HG03066 (cell line): ENCODE results near the gene PUDP.
"Not testable (repeated sequence)": the region's sequence is repeated elsewhere in the genome, so short reads cannot be mapped to it uniquely, and the experiment has no call there.

ENCODE experiments used
- ATAC-seq: cut with Tn5 transposase; IDR thresholded peaks from one replicate; pipeline ENCODE4 v1.9.1; 2021; ENCODE audit warnings: low read depth; ENCODE audit not compliant: unreplicated experiment

PUDP gene

DNA sequence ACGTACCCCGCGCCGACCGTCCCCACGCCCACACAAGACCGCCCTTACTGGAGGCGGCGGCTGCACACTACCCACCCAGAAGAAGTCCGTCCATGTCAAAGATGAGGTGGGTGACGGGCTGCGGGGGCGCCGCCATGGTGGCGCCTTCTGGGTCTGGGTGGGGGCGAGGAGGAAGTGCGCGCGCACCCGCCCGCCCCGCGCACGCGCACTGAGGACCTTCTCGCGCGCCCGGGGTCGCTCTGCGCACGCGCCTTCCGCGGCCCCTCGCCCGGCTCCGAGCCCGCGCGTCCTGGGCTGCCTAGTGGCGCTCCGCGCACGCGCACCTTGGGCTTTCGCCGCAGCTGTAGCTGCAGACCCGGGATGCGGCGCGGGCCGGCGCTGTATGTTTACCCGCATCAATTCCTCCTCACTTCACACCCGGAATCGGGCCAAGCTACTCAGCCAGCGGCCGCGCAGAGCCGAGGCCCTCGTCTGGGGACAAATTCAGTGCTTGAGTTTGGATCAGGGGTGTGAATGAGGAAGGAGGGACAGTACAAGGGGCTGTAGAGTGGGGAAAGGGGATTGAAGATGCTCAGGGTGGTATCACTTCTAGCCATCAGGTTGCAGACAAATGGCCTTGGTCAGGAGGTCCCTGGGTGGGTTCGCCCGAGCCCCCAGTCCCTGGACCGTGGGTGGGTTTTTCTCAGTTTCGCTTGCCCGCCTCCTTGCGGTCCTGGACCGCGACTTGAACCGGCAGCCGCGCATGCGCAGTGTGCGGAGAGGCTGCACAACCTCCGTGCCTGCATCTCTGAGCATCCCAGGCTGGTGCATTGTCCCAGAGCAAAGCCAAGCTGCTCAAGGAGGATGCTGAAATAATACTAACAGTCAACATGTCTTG lies at the start of gene PUDP:
PUDP (minus strand) TSS at position 176 of the 877 bp plus-strand sequence; CDS start at position 136, 40 bp downstream.
- peak; percentile 58 for ATAC-seq

DNA sequence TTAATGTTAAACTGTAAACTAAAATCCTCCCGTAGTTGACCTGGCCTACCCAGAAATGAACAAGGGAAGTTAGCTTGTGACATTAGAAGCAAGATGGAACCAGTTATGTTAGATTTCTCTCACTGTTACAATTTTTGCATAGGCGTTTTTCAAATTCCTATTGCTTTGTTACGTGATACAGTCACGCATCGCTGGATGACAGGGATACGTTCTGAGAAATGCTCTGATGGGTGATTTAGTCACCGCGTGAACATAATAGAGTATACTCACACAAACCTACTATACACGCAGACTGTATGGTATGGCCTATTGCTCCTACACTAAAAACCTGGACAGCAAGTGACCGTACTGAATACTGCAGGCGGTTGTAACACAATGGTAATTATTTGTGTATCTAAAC lies 46.7 kb upstream of the PUDP start:
- no peak for ATAC-seq

DNA sequence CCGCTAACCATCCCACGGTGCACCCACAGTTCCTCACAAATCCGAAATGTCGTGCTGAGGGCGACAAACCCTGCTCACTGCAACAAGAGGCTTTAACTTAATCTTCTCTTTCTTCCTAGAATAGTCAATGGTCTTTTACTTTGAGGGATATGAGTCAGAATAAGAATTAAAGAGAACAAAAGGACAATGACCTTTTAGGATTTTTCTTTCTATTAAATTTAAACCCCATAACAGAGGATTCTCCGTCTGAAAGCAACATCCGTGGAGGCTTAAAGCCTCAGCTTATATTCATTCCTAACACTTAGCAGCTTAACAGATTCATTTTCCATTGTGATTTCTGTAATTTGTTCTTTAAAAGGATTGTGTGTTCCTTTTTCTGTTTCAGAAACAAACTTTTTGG lies 44.9 kb upstream of the PUDP start:
- ATAC-seq = no peak

DNA sequence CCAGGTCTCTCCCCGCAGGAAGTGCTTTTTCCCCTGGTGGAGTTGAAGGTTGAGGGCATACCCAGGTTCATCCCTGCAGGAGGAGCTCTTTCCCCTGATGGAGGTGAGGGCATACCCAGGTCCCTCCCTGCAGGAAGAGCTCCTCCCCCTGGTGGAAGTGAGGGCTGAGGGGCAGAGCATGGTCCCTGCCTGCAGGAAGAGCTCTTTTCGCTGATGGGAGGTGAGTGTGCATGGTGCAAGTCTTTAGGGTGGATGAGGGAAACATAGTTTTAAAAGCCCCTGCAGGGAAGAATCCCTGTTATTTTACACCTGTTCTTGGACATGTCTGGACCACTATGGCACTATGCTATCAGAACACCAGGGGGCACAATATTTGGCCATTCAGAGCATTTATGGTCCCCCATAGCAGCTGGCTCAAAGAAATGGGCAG lies 43.7 kb upstream of the PUDP start:
- ATAC-seq = no peak

DNA sequence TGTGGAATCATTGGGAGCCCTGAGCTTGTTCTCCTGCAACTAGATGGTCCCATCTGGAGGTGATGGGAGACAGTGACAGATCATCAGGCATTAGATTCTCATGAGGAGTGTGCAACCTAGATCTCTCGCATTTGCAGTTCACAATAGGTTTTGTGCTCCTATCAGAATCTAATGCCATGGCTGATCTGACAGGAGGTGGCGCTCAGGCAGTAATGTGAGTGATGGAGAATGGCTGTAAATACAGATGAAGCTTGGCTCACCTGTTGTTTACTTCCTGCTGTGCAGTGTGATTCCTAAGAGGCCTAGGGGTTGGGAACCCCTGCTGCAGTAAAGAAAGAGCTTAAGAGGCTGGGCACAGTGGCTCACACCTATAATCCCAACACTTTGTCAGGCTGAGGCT lies 42.2 kb upstream of the PUDP start:
- ATAC-seq = no peak

DNA sequence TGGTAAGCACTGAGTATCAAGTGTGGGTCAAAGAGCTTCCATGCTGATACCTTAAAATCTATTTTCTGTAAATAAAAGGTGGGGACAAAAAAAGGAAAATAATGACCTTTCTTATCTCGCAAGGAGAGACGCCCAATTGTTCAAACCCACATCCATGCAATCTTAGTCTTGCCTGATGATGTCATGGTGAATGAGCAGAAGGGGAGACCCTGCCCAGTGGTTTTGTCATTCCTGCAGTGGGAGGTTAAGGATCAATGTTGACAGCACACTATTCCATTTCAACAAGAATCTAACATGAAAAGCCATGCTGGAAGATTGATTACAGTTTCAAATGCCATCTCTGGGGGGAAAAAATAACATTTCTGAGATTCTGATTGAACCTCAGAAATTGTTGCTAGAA lies 40.7 kb upstream of the PUDP start:
- no peak for ATAC-seq

DNA sequence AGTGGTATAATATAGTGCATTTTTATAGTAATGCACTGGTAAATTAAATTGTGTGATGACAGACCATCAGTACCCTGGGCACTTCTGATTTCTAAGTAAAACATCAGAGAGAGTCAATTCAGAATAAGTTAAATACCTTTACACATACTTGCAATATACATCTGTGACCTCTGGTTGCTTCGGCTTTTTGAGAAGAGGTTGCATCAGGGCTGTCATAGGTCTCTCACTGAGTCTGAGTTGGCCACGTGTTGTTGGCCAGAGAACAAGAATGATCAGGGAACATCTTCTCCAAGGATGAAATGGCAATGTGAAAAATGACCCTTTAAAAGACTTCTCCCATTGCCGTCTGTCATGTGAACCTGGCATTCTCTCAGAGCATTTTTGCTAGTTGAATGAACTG lies 36.9 kb upstream of the PUDP start:
- ATAC-seq = no peak

DNA sequence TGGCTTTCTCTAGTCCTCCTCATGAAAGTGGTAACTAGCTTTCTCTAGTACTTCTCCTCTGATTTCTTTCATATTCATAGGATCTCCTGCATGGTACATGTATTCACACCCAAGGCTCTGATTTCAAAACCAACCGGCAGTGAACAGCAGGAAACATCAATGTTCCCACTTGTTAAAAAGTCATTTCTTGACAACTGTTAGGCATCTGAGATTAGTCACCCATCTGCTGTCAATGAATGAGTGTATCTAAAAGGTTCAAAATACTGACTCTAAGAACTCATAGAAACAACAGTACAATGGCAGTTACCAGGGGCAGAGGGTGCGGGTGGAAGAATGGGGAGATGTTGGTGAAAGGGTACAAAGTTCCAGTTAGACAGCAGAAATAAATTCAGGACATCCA lies 31.5 kb upstream of the PUDP start:
- ATAC-seq = no peak

DNA sequence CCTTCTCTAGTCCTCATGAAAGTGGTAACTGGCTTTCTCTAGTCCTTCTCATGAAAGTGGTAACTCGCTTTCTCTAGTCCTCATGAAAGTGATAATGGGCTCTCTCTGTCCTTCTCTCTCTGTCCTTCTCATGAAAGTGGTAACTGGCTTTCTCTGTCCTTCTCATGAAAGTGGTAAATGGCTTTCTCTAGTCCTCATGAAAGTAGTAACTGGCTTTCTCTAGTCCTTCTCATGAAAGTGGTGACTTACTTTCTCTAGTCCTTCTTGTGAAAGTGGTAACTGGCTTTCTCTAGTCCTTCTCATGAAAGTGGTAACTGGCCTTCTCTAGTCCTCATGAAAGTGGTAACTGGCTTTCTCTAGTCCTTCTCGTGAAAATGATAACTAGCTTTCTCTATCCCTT lies 30.9 kb upstream of the PUDP start:
- ATAC-seq = not testable (repeated sequence)

DNA sequence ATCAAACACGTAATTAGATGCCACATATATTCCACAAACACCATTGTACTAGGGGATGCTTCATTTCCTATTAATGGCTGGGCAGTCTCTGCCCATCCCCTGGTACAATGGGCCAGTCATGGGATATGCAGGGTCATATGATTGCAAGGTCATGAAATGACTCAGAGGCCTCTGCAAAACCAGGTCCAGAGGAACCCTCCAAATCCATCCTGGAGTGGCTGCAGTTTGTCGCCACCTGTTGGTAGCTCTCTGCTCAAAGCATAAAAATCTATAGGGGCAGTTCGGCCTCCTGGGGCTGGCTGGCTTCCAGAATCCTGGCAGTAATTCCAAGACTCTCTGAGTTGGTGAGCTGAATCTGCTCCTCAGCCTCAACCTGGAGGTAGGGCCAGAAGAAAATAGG lies 22.9 kb upstream of the PUDP start:
- no peak for ATAC-seq

DNA sequence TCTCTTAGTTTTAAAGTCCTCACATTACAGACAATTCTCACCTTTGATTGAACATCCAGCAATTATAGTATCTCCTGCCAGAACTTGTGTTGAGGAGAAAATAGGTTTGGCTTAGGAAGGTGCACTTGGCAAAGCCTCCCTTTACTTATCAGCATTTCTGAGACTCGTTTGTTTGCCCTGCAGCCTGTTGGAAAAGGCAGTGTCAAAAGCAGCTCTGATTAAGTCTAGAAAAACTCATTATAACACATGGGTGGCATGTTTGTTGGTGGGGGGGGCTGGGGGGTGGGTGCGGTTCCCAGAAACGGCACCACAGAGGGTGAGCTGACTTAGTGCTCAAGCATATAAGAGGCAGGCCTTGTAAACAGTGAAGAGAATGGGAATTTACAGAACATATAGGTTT lies 21.7 kb upstream of the PUDP start:
- no peak for ATAC-seq

DNA sequence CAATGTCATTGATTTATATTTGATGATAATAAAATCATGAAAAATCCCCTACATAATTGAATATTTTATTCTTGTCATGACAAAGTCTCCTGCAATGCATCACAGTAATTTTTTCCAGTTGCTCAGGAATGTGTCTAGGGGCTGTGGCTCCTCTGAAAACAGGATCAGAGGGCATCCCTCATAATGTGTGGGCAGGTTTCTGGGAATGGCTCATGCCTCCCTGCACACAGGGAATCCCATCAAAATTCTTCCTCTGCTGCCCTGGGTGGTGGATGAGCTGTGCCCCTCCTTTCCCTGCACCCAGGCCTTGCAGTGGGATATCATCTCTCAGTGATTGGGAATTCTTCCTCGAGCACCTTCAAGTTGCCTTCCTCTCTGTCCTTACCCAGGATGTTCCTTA lies 20.4 kb upstream of the PUDP start:
- no peak for ATAC-seq

DNA sequence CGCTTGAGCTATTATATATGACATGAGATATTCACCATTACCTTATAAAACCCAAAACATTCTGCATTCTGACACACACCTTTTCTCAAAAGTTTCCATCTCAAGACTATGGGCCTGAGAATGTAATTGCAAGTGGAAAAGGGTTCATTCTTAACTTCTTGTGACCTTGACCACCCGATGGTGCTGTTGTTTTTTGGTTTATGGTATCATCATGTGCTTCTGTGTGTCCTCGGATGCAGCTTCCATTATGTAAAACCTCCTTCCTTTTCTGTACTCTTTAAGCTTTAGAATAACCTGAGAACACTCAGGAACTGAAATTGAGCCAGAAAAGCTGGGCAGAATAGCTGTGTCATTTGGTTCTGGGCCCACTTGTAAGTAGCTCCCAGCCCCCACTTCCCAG lies 16.2 kb upstream of the PUDP start:
- ATAC-seq = no peak

DNA sequence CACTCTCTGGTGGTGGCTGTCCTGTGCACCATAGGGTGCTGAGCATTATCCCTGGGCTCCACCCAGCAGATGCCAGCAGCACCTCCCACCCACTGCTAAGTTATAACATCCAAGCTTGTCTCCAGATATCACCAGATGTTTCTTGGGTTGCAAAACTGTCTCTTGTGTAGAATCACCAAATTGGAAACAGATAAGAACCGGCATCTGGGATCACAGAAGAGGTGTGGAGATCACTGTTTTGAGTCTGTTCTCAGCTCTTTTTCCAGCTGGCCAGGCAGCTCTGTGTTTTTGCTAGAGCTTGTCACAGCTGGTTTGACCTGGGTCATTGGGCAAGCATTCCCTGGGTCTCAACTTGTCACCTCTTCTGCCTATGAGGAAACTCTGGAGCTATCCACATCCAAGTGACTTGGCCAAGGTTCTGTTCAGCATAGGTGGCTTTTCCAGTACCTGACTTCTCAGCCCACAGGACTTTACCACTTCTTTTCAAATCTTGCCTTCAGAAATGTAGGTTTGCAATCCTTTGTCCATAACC lies 15.3 kb upstream of the PUDP start:
- no peak for ATAC-seq

DNA sequence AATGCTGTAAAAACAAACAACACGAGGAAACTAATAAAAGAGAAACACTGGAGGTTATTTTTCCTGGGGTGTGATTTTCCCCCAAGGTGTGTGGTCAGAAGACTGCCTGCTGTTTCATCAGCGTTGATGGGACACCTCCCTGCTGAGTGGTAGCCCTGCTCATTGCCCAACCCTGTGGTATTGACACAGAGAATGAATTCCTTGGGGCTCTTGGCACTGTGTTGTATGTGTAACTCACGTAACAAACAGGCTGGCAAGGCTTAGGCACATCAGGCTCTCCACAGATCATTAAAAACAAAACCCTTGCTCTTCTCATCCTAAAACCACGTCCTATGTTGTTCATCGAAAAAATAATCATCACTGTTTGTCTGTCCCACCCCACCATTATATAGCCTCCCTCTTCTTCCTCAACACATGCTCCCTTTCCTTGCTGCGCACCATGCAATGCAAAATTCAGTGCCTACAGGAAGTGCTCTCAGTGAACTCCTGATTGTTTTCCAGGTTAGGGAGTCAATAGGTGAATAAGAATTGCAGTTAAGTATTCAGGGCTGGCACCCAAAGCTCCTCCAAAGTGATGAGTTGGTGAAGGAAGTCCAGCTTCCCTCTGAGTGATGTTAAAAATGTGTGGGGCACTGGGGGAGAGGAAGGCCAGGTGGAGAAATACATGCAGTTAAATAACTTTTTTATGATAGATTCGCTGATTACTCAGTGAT lies 11.4 kb upstream of the PUDP start:
- ATAC-seq = no peak

DNA sequence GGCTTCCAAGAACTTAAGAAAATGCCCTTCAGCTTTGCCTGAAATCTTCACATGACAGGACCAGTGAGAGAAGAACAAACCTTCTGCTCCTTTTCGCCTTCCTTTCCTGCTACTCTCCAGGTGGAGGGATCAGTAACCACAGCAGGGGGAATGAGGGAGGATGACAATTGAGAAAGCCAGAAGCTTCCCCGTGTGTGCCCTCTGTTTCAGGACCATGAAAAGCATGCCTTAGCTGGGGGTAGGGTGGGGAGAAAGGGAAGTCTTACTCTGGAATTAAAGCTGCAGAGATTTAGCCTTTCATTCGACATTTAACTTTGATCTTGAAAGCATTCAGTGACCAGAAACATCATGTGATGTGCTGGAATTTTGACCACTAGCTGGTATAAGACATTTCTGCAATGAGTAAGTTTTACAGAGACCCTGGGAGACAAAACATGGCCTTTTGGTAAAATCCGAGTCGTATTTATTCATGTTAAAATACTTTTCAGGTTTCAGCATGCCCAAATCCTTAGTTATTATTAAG lies 10.6 kb upstream of the PUDP start:
- ATAC-seq = no peak

DNA sequence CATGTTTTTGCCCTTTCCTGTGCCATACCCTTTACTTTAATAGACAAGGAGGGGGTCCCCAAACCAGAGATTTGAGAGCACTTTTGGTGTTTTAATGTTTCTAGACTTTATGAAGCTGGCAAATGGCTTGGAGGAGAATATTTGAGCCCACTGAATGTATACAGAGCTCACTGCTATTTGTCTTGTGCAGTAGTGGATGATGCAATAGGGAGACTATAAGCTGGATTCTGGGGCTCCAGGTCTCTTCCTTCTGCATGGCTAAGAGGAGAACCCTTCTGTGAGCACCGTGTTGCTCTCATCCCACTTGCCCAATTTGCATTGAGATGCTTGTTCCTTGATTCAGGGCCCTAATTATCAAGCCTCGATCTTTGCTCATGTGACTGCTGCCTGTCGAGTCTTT lies 8.9 kb upstream of the PUDP start:
- no peak for ATAC-seq

DNA sequence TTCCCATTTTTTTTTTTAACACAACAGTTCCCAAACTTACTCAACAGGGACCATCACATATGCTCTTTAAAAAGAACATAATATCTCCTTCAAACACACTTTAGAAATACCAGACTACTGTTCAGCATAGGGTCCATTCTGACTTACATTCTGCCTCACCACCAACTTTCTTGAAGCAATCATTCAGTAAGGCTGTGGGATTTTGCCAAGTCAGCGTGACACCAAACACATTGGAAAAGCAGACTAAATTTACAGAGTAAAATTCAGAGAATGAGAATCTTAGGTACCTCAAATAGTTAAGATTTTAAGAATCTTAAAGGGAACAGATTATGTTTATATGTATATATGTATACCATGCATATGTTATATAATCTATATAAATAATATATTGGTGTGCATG lies 7.2 kb upstream of the PUDP start:
- ATAC-seq = no peak

DNA sequence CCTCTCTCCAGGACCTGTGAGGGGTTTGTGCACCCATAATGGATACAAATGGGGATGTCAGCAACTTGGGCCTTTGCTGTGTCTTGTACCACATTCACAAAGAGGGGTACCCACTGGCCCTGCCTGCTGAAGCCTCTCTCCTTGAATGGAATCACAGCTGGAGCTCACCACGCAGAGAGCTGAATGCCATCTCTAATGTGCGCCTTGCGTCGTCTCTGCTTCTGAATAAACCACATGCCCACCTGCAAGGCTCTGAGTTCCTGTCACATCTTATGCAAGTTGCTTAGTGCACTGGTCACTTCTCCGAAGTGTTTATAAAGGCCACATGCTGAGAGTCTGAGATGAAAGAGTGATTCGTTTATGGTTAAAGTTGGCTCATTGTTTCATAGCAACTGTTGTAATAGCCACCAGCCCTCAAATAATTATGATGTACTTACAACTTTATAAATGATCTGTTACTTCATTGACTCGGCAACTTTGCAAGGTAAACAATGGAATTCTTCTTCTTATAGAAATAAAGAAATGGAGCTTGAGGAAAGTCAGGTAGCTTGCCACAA lies 6.2 kb upstream of the PUDP start:
- no peak for ATAC-seq

DNA sequence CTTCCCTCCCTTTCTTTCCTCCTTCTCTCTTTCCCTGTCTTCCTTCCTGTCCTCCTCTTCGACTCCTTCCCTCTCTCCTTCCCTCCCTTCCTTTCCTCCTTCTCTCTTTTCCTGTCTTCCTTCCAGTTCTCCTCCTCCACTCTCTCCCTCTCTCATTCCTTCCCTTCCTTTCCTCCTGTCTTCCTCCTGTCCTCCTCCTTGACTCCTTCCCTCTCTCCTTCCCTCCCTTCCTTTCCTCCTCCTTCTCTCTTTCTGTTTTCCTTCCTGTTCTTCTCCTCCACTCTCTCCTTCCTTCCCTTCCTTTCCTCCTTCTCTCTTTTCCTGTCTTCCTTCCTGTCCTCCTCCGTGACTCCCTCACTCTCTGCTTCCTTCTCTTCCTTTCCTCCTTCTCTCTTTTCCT lies 5.3 kb upstream of the PUDP start:
- ATAC-seq = no peak

DNA sequence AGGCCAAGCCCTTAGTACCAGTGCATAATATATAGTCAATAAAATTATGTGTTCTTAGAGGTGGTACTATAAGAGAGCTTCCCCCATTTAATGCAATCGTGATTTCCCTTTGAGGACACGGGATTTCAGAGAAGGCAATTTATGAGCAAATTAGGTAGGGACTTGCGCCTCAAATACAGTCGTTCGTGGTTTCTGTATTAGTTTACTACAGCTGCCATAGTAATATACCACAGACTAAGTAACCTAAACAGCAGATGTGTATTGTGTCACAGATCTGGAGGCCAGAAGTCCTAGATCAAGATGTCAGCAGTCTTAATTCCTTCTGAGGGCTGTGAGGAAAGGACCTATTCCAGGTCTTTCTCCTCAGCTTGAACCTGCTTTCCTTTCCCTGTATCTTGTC lies 1.5 kb upstream of the PUDP start:
- ATAC-seq = no peak
